Measurements from ENCODE around the gene FAM90A1.
"Not testable (repeated sequence)": the region's sequence is repeated elsewhere in the genome, so short reads cannot be mapped to it uniquely, and the experiment has no call there.

The FAM90A1 gene

GRCh38 chr12:8226992-8227731 is at the start of gene FAM90A1:
TSS of gene FAM90A1 (minus strand) at chr12:8227618. CDS start at chr12:8224832, 2,786 bp downstream.
- not testable (repeated sequence) for DNase-seq (ENCODE audit: low read depth, low spot score)

GRCh38 chr12:8276397-8276796 is 49.0 kb upstream of the FAM90A1 start:
- DNase-seq (ENCODE audit: low read depth, low spot score): not testable (repeated sequence)

- not testable (repeated sequence) for DNase-seq (ENCODE audit: low read depth, low spot score)
Measured at GRCh38 chr12:8266706-8267105, 39.3 kb upstream of the FAM90A1 start.

- not testable (repeated sequence) for DNase-seq (ENCODE audit: low read depth, low spot score)
Measured at GRCh38 chr12:8264236-8264635, 36.8 kb upstream of the FAM90A1 start.

GRCh38 chr12:8261111-8261554 is 33.7 kb upstream of the FAM90A1 start:
- not testable (repeated sequence) for DNase-seq (ENCODE audit: low read depth, low spot score)

- DNase-seq (ENCODE audit: low read depth, low spot score): not testable (repeated sequence)
Measured at GRCh38 chr12:8256356-8256755, 28.9 kb upstream of the FAM90A1 start.

GRCh38 chr12:8254705-8255104 is 27.3 kb upstream of the FAM90A1 start:
- not testable (repeated sequence) for DNase-seq (ENCODE audit: low read depth, low spot score)

- not testable (repeated sequence) for DNase-seq (ENCODE audit: low read depth, low spot score)
Measured at GRCh38 chr12:8252056-8252818, 24.8 kb upstream of the FAM90A1 start.

- not testable (repeated sequence) for DNase-seq (ENCODE audit: low read depth, low spot score)
Measured at GRCh38 chr12:8251616-8252015, 24.2 kb upstream of the FAM90A1 start.

GRCh38 chr12:8246941-8247535 is 19.6 kb upstream of the FAM90A1 start:
- not testable (repeated sequence) for DNase-seq (ENCODE audit: low read depth, low spot score)

- DNase-seq (ENCODE audit: low read depth, low spot score): not testable (repeated sequence)
Measured at GRCh38 chr12:8243682-8244161, 16.3 kb upstream of the FAM90A1 start.

- peak; percentile 99 for DNase-seq (ENCODE audit: low read depth, low spot score)
Measured at GRCh38 chr12:8242880-8243681, 15.7 kb upstream of the FAM90A1 start.

- not testable (repeated sequence) for DNase-seq (ENCODE audit: low read depth, low spot score)
Measured at GRCh38 chr12:8242622-8242879, 15.1 kb upstream of the FAM90A1 start.

- not testable (repeated sequence) for DNase-seq (ENCODE audit: low read depth, low spot score)
Measured at GRCh38 chr12:8241917-8242621, 14.7 kb upstream of the FAM90A1 start.

- not testable (repeated sequence) for DNase-seq (ENCODE audit: low read depth, low spot score)
Measured at GRCh38 chr12:8240340-8241114, 13.1 kb upstream of the FAM90A1 start.

GRCh38 chr12:8237031-8237430 is 9.6 kb upstream of the FAM90A1 start:
- DNase-seq (ENCODE audit: low read depth, low spot score): not testable (repeated sequence)

GRCh38 chr12:8235316-8236157 is 8.1 kb upstream of the FAM90A1 start:
- DNase-seq (ENCODE audit: low read depth, low spot score): not testable (repeated sequence)

- DNase-seq (ENCODE audit: low read depth, low spot score): not testable (repeated sequence)
Measured at GRCh38 chr12:8234746-8235145, 7.3 kb upstream of the FAM90A1 start.

- DNase-seq (ENCODE audit: low read depth, low spot score): not testable (repeated sequence)
Measured at GRCh38 chr12:8233935-8234495, 6.6 kb upstream of the FAM90A1 start.

Measured in activated CD4-positive, CD25-positive, alpha-beta regulatory T cell treated with anti-CD3 and anti-CD28 coated beads, Interleukin-2, amount 50 U/mL, for 16 hours (primary cell).